ENCODE measurements around the gene SPINK5.

Gene SPINK5

GRCh38 chr5:148063861-148064260, at the start of gene SPINK5:
Gene SPINK5, plus strand, starts transcription at chr5:148063980. Its CDS starts 65 bp downstream, at chr5:148064045.
- H3K4me3 ChIP-seq (ENCODE audit: low read depth, low read length) = no peak within 1 kb of the TSS
- TF ChIP-seq MAX (IDR thresholded peaks at IDR 0.05; ENCODE audit: low read depth, low read length) (no peak), MYC (IDR thresholded peaks at IDR 0.05; ENCODE audit: low read depth, low read length) (no peak), CTCF (IDR thresholded peaks at IDR 0.05; ENCODE audit: low read depth, low read length) (no peak), POLR2A (IDR thresholded peaks at IDR 0.05; ENCODE audit: extremely low read depth, insufficient read length) (no peak)
- no peak for DNase-seq (ENCODE audit: low read depth)

GRCh38 chr5:148014276-148014675, 49.5 kb upstream of the SPINK5 start:
- no peak overlapping the region for H3K4me3 ChIP-seq (ENCODE audit: low read depth, low read length)
- no peak for DNase-seq (ENCODE audit: low read depth)
- TF ChIP-seq MYC (IDR thresholded peaks at IDR 0.05; ENCODE audit: low read depth, low read length) = no peak
- no peak for TF ChIP-seq POLR2A (IDR thresholded peaks at IDR 0.05; ENCODE audit: extremely low read depth, insufficient read length)
- no peak for TF ChIP-seq CTCF (IDR thresholded peaks at IDR 0.05; ENCODE audit: low read depth, low read length)
- TF ChIP-seq MAX (IDR thresholded peaks at IDR 0.05; ENCODE audit: low read depth, low read length) = no peak

- H3K4me3 ChIP-seq (ENCODE audit: low read depth, low read length) = no peak overlapping the region
- TF ChIP-seq POLR2A (IDR thresholded peaks at IDR 0.05; ENCODE audit: extremely low read depth, insufficient read length) = no peak
- no peak for TF ChIP-seq MYC (IDR thresholded peaks at IDR 0.05; ENCODE audit: low read depth, low read length)
- TF ChIP-seq CTCF (IDR thresholded peaks at IDR 0.05; ENCODE audit: low read depth, low read length) = no peak
- no peak for TF ChIP-seq MAX (IDR thresholded peaks at IDR 0.05; ENCODE audit: low read depth, low read length)
- DNase-seq (ENCODE audit: low read depth) = no peak
These were observed 43.4 kb upstream of the SPINK5 start for GRCh38 chr5:148020257-148020988.

GRCh38 chr5:148027505-148027904, 36.3 kb upstream of the SPINK5 start:
- no peak overlapping the region for H3K4me3 ChIP-seq (ENCODE audit: low read depth, low read length)
- TF ChIP-seq CTCF (IDR thresholded peaks at IDR 0.05; ENCODE audit: low read depth, low read length) = no peak
- TF ChIP-seq MAX (IDR thresholded peaks at IDR 0.05; ENCODE audit: low read depth, low read length) = no peak
- TF ChIP-seq MYC (IDR thresholded peaks at IDR 0.05; ENCODE audit: low read depth, low read length) = no peak
- no peak for TF ChIP-seq POLR2A (IDR thresholded peaks at IDR 0.05; ENCODE audit: extremely low read depth, insufficient read length)
- no peak for DNase-seq (ENCODE audit: low read depth)

- H3K4me3 ChIP-seq (ENCODE audit: low read depth, low read length) = no peak overlapping the region
- TF ChIP-seq CTCF (IDR thresholded peaks at IDR 0.05; ENCODE audit: low read depth, low read length) = no peak
- no peak for TF ChIP-seq MYC (IDR thresholded peaks at IDR 0.05; ENCODE audit: low read depth, low read length)
- no peak for TF ChIP-seq MAX (IDR thresholded peaks at IDR 0.05; ENCODE audit: low read depth, low read length)
- no peak for TF ChIP-seq POLR2A (IDR thresholded peaks at IDR 0.05; ENCODE audit: extremely low read depth, insufficient read length)
- no peak for DNase-seq (ENCODE audit: low read depth)
These were observed 34.6 kb upstream of the SPINK5 start for GRCh38 chr5:148029131-148029530.
